ENCODE measurements around the gene TRIL.

Gene TRIL

GRCh38 chr7:28984217-28984616 lies 26.1 kb upstream of the TRIL start:
- no peak for DNase-seq (ENCODE audit: low read depth in 4 of 4, low spot score in 1 of 4)

GRCh38 chr7:28983396-28984190 lies 25.5 kb upstream of the TRIL start:
- DNase-seq (ENCODE audit: low read depth in 4 of 4, low spot score in 1 of 4) = no peak

- DNase-seq (ENCODE audit: low read depth in 4 of 4, low spot score in 1 of 4) = no peak
Observed at GRCh38 chr7:28981161-28981465, 23.0 kb upstream of the TRIL start.

- DNase-seq (ENCODE audit: low read depth in 4 of 4, low spot score in 1 of 4) = no peak
Observed at GRCh38 chr7:28980451-28981160, 22.5 kb upstream of the TRIL start.

- DNase-seq (ENCODE audit: low read depth in 4 of 4, low spot score in 1 of 4) = no peak
Observed at GRCh38 chr7:28979776-28980175, 21.6 kb upstream of the TRIL start.

GRCh38 chr7:28977881-28978280 lies 19.8 kb upstream of the TRIL start:
- DNase-seq (ENCODE audit: low read depth in 4 of 4, low spot score in 1 of 4) = no peak

GRCh38 chr7:28976022-28976421 lies 17.9 kb upstream of the TRIL start:
- DNase-seq (ENCODE audit: low read depth in 4 of 4, low spot score in 1 of 4) = no peak

GRCh38 chr7:28973591-28973990 lies 15.5 kb upstream of the TRIL start:
- DNase-seq (ENCODE audit: low read depth in 4 of 4, low spot score in 1 of 4) = no peak

- no peak for DNase-seq (ENCODE audit: low read depth in 4 of 4, low spot score in 1 of 4)
Observed at GRCh38 chr7:28964056-28964455, 5.9 kb upstream of the TRIL start.

- DNase-seq (ENCODE audit: low read depth in 4 of 4, low spot score in 1 of 4) = no peak
Observed at GRCh38 chr7:28961972-28962371, 3.8 kb upstream of the TRIL start.

GRCh38 chr7:28960071-28960840 lies 2.1 kb upstream of the TRIL start:
- no peak for DNase-seq (ENCODE audit: low read depth in 4 of 4, low spot score in 1 of 4)

- no peak for DNase-seq (ENCODE audit: low read depth in 4 of 4, low spot score in 1 of 4)
Observed at GRCh38 chr7:28958980-28959347, 834 bp upstream of the TRIL start.

- DNase-seq (ENCODE audit: low read depth in 4 of 4, low spot score in 1 of 4) = no peak
Observed at GRCh38 chr7:28957751-28958234, 337 bp downstream of the TRIL start.

GRCh38 chr7:28957064-28957750 lies 923 bp downstream of the TRIL start:
- DNase-seq (ENCODE audit: low read depth in 4 of 4, low spot score in 1 of 4) = no peak

GRCh38 chr7:28956608-28957063 lies 1.5 kb downstream of the TRIL start:
- DNase-seq (ENCODE audit: low read depth in 4 of 4, low spot score in 1 of 4) = no peak

GRCh38 chr7:28955718-28956607 lies 2.2 kb downstream of the TRIL start:
- DNase-seq (ENCODE audit: low read depth in 4 of 4, low spot score in 1 of 4) = no peak

- DNase-seq (ENCODE audit: low read depth in 4 of 4, low spot score in 1 of 4) = no peak
Observed at GRCh38 chr7:28955356-28955717, 2.8 kb downstream of the TRIL start.

GRCh38 chr7:28954946-28955345 lies 3.2 kb downstream of the TRIL start:
- DNase-seq (ENCODE audit: low read depth in 4 of 4, low spot score in 1 of 4) = no peak

GRCh38 chr7:28954471-28954870 lies 3.7 kb downstream of the TRIL start:
- DNase-seq (ENCODE audit: low read depth in 4 of 4, low spot score in 1 of 4) = no peak

- no peak for DNase-seq (ENCODE audit: low read depth in 4 of 4, low spot score in 1 of 4)
Observed at GRCh38 chr7:28953633-28954032, 4.5 kb downstream of the TRIL start.

Data from stimulated activated CD4-positive, alpha-beta T cell treated with anti-CD3 and anti-CD28 coated beads, Interleukin-1b, Interleukin-23, amount 100 ng/mL, for 24 hours (primary cell).